ENCODE data around the gene STK33.

The STK33 gene

DNA sequence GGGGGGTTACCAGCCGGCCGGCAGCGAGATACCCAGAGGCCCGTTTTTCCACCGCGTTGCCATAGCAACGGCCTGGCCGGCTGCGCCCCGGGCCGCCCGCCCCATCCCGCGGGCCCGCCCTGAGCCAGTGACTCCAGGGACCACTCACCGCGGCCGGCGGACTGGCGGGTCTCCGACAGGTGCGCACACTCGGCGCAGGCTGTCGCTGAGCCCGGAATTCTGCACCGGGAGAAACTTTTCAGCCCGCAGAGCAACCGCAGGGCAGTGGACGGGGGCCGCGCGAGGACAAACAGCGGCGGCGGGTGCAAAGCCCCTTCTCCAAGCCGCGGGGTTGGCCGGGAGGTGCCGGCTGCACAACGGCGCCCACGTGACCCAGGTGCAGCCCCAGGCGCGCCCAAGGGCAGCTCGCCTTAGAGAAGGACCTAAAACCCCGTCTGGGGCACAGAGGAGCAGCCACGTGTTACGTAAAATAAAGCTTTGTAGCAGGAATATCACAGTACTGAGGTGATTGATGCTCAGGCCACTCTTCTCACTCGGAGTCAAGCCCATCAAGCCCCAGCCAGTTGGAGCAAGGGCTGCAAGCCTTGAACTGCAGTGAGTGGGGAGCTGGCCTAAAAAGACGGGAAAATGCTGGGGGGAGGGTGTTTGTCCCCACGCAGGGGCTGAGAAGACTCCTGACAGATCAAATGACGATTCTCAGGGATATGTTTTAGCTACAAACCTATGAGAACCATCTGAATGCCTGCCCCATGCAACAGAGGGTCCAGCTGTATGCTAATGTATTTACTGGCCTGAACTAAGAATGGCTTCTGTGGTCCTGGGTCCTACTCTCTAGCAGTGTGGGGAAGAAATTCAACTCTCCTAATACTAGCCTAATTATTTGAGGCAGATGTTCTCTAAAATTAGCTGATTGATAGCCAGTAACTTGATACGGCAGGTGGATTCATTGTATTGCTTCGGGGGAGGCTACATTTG is at the start of gene STK33:
Gene STK33, minus strand, starts transcription at position 294 of the 975 bp plus-strand sequence. CDS start 119,323 bp downstream, outside the sequence.
- DNase-seq: no peak

DNA sequence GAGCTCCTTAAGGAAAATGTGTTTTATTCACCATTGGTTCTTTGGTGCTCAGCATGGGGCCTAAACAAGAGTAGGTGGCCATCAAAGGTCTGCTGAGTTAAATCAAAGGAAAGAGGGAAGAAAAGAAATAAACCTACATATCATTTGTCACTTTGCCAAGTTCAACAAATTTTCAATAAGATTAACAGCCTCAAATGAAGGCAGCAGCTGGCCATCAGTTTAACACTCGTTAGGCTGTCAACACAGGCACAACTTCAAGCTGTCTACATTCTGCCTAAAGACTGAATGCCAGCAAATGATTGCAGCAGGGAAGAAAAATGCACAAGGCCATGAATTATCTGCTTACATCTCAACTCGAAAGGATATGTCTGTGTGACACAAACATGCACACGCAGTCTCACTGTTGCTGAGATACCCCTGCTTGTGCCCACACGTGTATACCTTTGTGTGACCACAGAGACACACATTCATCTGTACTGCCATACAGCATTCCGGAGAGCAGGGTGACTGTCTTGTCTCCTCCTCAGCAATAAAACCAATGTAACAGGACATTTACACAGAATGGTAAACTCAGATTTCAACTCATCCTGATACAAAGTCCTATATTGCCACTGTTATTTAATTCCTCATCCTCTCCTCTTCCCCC is 48.3 kb upstream of the STK33 start:
- DNase-seq: no peak

DNA sequence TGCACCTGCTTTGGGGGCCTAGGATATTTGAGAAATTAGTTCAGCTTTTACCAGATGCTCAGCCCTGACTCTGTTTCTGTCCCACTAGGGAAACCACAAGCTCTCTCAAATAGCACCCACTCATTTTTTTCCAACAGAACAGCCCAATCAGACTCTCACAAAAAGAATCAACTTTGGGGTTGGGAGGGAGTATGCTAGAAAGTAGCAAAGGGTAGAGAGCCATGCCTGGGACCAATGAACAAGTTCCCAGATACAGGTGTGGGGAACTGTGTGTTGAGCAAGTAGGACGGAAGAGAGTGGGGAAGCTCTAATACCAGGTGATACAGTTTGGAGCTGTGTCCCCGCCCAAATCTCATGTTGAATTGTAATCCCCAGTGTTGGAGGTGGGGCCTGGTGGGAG is 47.3 kb upstream of the STK33 start:
- no peak for DNase-seq

DNA sequence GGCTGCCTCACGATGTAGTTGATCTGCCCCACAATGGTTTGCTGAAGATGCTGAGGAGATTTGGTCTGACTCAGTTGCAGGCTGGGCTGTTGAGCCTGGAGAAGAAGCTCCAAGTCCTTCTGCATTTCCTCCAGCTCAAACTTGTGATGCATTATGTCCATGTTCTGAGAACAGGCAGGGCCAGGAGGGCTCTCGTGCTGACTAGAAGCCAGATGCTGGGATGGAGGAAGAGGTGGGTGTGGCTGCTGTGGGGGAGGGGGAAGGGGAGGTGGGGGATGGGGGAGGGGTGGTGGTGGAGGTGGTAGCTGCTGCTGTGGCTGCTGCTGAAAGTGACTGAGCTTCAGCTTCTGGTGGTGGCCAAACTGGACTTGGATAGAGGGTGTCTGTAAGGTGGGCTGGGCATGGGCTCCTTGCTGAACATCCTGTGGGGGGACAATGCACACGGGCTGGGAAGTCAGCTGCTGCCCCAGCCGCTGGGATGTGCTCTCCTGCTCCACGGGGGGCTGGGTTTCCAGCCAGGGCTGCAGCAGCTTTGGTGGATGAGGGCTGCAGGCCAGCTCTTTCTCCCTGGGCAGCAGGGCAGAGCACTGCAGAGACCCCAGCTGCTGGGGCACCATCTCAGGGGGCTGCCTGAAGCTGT is 46.4 kb upstream of the STK33 start:
- DNase-seq: no peak

DNA sequence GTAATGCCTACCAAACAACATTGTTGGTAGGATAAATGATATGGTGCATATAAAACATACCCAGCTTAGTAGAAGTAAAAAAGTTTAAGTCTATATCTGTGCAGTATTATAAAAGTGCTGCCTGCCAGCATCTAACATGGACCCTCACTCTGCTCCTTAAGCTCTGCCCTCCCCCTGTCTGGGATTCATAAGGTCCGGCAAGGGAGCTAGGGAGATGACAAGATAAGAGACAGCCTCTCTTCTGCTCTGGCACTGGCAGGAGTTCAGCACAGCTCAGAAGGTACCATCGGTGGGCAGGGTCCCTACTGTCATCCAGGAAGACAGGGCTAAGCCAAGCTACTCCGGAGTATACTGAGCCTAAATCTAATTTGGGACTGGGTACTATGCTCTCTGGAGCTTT is 45.6 kb upstream of the STK33 start:
- no peak for DNase-seq

DNA sequence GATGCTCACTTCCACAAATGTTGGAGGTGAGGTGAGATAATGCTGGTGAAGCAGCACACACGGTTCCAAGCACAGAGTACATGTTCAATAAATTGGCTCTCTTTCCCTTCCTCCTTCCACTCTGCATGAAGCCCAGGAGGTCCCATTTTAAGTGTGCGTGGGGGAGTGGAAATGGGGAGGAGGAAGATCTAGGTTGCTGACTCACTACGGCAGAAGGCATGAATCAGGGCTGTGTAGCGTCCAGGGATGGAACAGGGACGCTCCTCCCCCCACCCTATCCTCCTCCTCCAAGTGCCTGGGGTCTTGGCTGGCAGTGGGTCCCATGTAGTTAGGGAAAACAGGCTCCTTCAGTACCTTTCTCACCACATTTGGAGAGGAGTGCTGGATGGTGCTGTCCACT is 44.3 kb upstream of the STK33 start:
- no peak for DNase-seq

DNA sequence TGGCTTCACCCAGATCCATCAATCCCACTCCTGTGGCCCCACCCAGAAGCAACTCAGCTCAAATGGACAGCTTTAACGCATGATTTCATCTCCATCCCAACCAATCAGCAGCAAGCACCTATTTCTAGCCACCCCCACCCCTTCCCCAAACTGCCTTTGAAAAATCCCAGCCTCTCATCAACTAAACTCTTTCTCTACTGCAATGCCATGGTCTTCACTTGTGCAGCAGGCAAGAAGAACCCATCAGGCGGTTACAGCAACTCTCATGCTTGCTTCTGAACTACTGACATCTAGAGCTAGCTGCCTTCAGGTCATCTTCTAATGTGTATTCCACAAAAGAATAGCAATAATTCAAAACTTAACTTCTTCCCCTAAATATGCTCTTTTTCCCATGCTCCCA is 42.1 kb upstream of the STK33 start:
- DNase-seq: no peak

DNA sequence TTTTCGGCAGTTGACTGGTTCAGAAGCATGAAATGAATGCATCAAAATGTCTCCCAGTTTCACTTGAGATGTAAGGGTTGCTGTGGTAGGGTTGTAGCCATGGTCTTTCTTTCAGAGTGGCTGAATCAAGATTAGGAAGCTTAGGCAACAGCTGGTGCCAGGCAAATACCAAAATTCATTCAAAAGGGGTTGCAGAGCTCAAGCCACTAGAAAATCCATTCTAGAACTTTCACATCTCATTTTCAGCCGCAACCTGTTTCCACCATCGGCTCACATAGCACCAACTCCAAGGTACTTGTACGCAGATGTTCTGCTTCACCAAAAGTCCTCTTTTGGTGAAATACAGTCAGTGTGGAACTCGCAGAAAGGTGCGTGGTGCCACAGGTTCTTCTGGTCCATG is 40.5 kb upstream of the STK33 start:
- DNase-seq: no peak

DNA sequence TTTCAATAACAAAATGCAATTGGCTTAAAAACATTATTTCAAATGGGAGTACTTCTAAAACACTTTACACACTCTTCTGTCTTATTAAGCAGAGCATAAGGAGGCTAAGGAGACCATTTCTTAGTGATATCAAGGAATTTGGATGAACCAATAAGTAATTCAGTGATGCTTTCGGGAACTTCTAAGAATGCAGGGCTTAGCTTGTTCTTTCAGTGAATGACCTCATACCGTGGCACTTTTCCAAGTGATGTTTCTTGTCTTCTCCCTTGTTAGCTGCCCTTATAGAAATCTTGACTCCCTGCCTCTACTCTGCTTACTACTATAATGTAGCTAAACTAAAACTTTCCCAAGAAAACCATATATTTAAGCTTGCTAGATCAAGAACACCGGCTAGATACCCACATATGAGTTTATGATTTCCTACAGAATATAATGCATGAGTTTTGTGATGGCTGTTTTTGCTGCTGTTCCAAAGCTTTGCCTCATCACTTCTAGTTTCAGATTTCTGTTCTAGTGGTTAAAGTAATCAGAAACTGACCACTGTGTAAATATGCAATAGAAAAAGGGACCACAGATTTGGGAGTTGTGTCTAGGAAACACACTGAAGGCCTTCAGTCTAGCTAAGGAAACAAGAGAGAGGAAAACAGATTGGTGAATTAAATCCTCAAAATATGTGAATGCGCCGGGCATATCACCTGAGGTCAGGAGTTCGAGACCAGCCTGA is 37.5 kb upstream of the STK33 start:
- DNase-seq: no peak

DNA sequence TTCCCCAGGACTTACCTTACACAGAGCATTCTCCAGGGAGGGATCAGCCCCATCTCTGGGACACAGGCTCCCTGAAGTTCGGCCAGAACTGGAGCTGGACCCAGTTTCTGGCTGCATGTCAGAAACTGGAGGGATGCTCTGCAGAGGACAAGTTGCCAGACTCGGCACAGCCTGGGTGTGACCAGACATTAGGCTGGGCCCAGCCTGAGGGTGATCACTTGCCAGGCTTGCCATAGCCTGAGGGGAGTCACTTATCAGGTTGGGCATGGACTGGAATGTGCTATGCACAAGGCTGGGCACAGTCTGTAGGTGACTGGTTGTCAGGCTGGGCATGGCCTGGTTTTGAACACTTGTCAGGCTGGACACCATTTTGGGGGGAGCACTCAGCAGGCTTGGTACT is 30.7 kb upstream of the STK33 start:
- DNase-seq: no peak

DNA sequence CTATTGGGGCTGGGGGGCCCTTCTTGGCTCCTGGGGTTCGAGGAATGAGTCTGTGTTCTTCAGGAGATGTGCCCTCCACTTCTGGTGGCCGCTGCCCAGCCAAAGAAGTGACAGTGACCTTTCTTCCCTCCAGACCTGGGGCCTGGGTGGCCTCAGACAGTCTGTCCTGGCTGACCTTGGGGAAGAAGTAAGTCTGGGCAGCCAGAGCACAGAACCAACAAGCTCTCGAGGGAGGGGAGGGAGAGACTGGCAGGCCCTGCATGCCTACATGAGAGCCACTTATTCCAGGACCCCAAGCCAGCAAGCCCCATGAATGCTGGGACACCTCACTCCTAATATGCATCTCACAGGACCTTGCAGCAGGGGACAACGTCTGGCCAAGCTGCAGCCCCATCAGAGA is 27.1 kb upstream of the STK33 start:
- DNase-seq: no peak

DNA sequence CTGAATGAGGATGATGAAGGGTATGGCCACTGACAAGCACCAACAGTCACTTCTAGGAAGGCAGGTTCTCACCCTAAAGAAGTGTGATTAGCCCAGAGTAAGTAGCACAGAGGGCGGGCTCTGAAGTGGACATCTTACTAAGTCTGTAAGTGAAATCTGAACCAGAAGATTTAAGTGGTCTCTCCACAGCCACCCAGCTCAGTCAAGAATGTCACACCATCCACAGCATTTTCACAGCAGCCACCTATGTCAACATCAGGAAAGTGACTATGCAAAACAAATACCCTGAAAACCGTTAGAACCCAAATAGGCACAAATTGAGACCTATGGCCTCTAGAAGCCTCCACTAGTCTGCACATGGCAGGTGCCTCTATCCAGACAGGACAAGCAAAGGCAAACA is 23.0 kb upstream of the STK33 start:
- DNase-seq: no peak

DNA sequence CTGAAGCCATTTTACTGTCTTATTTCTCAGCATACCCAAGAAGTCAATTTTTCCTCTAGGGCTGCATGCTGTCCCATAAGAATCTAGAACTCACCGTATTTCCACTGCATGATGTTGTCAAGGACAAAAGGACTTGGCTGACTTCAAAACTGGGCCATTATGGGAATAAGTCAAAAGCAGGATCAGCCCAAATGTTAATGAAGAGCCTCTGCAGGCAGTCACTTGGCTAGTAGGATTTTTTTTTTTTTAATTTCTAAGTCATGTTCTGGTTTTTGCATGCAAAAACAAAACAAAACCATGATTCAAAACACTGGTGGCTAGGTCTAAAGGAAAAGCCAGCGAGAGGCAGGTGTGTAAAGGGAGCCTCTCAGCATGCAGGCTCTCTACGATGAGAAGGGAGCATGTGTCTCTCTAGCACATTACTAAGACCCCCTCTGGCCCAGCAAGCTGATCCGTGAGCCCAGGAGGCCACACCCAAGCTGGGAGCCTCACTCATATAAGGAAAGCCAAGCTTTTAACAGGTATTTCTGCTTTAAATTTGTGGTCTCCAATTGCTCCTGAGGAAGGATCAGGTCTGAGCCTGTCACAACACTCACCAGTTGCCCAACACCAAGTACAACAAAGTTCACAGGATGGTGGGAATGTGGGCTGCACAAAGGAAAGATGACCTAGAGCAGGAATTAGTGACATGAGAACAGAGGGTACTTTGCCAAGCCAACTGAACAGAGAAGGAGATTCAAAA is 21.4 kb upstream of the STK33 start:
- DNase-seq: no peak

DNA sequence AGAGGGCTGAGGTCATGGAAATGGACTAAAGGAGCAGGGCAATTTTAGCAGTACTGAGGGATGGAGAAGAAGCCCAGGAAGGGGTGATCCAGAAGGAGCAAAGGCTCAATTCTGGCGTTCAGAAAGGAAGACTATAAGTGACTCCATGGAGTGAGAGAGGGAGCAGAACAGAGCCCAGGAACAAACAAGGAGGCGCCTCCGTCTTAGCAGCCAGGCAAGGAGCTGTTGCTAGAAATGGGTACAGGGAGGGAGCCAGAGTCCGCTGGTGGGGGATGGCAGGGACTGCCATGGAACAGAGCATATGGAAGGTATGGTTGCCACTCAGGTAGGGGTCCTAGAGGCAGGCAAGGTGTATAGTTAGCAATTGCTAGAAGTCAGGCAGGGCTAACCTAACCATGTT is 20.5 kb upstream of the STK33 start:
- DNase-seq: no peak

DNA sequence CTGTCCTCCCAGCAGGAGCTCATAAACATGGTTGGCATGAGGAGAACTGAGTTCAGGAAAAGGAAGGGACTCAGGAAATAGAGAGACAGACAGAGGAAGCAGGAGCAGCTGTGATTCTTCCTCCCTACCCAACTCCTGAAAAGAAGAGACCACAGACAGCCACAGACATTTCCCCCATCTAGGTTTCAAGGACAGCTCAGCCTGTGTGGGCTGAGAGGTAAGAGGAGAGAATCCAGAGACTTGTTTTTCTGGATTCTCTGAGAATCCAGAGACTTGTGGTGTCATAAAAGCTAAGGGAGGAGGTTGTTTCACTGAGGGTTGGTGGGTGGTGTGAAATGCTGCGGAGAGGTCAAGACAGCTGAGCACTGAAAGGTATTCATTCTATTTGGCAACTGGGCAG is 19.0 kb upstream of the STK33 start:
- DNase-seq: no peak

DNA sequence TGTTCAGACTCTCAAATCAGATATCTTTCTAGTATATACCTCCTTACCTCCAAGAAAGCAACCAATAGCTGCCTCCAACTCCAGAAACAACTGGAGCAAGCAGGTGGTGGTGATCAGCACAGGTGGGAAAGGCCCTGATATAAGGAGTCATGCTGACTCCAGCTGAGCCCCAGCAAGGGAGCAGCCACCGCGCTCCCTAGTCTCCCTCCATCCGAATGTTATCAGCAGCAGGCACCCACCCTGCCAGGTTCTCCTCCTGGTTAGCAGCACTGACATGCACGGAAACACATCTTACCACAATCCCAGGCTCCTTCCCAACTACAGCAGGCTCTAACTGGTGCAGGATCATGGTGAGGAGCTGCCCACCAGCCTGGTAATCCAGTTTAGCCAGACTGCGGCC is 18.5 kb upstream of the STK33 start:
- no peak for DNase-seq

DNA sequence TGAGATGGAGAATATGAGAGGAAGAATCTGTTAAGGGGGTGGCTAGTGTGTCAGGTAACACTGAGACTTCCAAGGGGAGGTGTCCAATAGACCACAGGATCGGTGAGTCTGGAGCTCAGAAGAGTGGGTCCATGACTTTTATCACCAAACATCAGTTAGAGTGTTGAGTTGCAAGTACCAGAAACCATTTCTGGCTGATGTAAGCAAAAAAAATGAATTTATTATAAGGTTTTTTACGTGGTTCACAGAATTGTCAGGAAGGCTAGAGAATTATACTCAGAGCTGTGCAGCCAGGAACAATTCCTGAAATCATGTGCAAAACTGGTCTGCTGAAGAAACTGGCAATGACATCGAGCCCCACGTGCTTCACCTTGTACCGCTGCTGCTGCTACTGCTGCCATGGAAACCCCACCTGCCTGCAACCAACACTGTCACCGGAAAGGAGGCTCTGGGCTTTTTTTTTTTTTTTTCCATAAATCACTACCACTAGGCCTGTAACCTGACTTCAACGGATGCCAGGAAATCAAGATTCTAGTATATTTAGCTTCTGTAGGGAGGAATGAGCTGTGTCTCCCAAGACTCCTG is 16.6 kb upstream of the STK33 start:
- DNase-seq: no peak

DNA sequence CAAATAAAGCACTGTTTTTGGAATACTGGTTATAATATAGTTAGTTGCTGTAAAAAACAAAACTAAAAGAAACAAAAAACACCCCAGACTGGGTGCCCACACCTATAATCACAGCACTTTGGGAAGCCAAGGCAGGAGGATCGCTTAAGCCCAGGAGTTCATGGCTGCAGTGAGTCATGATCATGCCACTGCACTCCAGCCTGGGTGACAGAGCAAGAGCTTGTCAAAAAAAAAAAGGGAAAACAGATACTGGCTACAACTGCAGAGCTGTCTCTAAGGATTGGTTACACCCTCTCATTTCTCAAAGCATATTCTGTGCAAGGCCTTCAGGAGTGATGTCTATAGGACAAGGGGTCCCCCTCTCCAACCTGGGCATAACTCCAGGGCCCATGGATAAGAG is 14.6 kb upstream of the STK33 start:
- DNase-seq: no peak

DNA sequence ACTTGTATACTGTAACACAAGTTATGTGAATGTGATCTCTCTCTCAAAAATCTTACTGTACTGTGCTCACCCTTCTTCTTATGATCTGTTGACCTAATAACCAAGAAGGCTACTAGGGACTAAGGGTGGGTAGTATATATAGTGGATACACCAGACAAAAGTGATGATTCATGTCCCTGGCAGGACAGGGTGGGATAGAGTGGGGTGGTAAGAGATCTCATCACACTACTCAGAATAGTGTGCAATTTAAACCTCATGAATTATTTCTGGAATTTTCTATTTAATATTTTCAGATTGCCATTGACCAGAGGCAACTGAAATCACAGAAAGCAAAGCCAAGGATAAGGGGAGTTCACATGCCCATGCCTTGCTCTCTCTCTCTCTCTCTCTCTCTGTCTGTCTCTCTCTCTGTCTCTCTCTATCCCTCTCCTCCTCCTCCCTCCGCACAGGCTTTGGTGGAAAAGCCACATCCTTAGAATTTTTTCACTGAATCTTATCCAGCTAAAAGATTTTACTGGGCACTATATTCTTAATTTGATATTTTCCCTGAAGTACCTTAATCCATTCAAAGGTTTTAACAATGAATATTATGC is 12.0 kb upstream of the STK33 start:
- no peak for DNase-seq

DNA sequence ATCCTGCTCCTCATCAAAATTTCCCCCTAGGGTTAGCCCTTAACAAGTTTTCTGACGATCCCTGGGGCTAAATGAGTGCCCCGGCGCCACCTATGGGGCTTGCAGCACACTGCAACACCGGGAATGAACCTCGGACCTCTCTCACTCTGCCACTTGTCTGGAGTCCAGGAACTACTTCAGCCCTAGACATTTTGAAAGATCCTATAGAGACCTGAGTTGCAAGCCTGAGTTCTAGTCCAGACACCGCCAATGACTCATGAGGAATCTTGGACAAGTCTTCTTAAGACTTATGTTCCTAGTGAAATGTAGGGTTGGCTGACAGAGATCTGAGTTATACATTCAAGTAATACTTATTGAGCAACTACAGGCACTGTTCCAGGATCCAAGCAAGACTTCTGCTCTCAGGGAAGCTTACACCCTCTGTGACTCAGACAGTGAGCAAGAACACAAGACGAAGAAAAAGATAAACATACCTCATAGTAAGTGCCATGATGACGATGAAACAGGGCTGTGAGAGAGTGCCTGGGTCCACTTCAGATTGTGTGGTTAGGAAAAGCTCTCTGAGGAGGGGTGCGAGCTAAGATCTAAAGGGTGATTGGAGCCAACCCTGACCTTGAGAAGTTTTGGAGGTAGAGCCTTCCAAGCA is 10.2 kb upstream of the STK33 start:
- peak; percentile 80 for DNase-seq

DNA sequence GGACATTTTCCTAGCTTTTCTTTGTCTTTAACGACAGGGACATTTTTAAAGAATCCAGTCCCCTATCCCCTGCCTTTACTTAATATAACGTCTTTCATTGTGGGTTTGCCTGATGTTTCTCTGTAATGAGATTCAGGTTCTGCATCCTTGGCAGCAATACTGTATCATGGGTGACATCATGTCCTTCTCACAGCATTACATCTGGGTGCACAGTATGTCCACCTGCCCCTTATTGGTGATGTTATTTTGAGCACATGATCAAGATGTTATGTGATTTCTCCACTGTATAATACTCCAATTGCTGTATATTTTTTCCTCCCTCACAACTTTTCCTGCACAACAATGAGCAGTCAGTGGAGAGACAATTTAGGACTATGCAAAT is 9.7 kb upstream of the STK33 start:
- DNase-seq: no peak
